CD14-positive monocyte (primary cell): ENCODE measurements around the gene STAP2. TPM values are rescaled to one million over a fixed set of nuclear protein-coding genes. Genes with fewer than 3 reads are reported as not detected.
"Not testable (repeated sequence)": the region's sequence is repeated elsewhere in the genome, so short reads cannot be mapped to it uniquely, and the experiment has no call there.

Source experiments
- DNase-seq, 3 donors: peaks; one replicate each; pipeline ENCODE4 v3.0.0-alpha.2; 2011 to 2022
- H2AFZ ChIP-seq: 2 replicates; pipeline ENCODE4 v1.6.0; 2012; ENCODE audit warnings: mild to moderate bottlenecking, low read depth, low read length, inconsistent platforms; ENCODE audit not compliant: insufficient read depth, poor library complexity, severe bottlenecking
- H3K27ac ChIP-seq, 2 donors: 1 replicate in 1 of 2; 2 replicates in 1 of 2; pipeline ENCODE4 v1.5.1; 2012 to 2013; ENCODE audit warnings: low read length in 2 of 2, control low read depth in 1 of 2, inconsistent platforms in 1 of 2, low read depth in 1 of 2, mild to moderate bottlenecking in 1 of 2
- H3K27me3 ChIP-seq, 2 donors: one replicate each; pipeline versions ENCODE4 v1.6.0 to v1.6.1; 2011 to 2013; ENCODE audit warnings: low read length in 2 of 2; ENCODE audit not compliant: control insufficient read depth in 2 of 2, insufficient read depth in 2 of 2
- H3K36me3 ChIP-seq, 2 donors: replicated peaks in 1 of 2; 1 replicate in 1 of 2; 2 replicates in 1 of 2; pipeline versions ENCODE4 v1.5.1 to v1.6.1; 2012 to 2013; ENCODE audit warnings: low read length in 2 of 2, control low read depth in 1 of 2, inconsistent platforms in 1 of 2, mild to moderate bottlenecking in 1 of 2; ENCODE audit not compliant: insufficient read depth in 2 of 2, control insufficient read depth in 1 of 2
- H3K4me1 ChIP-seq, 2 donors: 1 replicate in 1 of 2; 2 replicates in 1 of 2; pipeline versions ENCODE4 v1.5.1 to v1.6.1; 2012 to 2013; ENCODE audit warnings: low read length in 2 of 2, control low read depth in 1 of 2, inconsistent platforms in 1 of 2, mild to moderate bottlenecking in 1 of 2, moderate library complexity in 1 of 2; ENCODE audit not compliant: insufficient read depth in 2 of 2, control insufficient read depth in 1 of 2
- H3K4me2 ChIP-seq: replicated peaks from 2 replicates; pipeline ENCODE3; 2012; ENCODE audit warnings: low read length, moderate library complexity, mild to moderate bottlenecking; ENCODE audit not compliant: poor library complexity, severe bottlenecking; ENCODE audit errors: extremely low read depth
- H3K4me3 ChIP-seq, 3 experiments: fragments of 200-600 bp in 1 of 3; sonication (generic) in 1 of 3; replicated peaks in 1 of 3; 1 replicate in 2 of 3; 2 replicates in 1 of 3; pipeline ENCODE4 v1.5.1; 2011 to 2013; ENCODE audit warnings: low read length in 3 of 3, mild to moderate bottlenecking in 3 of 3, control low read depth in 2 of 3, low read depth in 2 of 3, inconsistent platforms in 1 of 3, moderate library complexity in 1 of 3
- H3K79me2 ChIP-seq: 2 replicates; pipeline ENCODE4 v1.6.0; 2012; ENCODE audit warnings: mild to moderate bottlenecking, control low read depth, inconsistent platforms, low read length, moderate library complexity; ENCODE audit not compliant: insufficient read depth
- H3K9ac ChIP-seq: 2 replicates; pipeline ENCODE4 v1.6.0; 2017; ENCODE audit warnings: low read length, mild to moderate bottlenecking; ENCODE audit not compliant: insufficient read depth, poor library complexity, severe bottlenecking
- H3K9me3 ChIP-seq, 2 donors: replicated peaks in 1 of 2; 1 replicate in 1 of 2; 2 replicates in 1 of 2; pipeline versions ENCODE4 v1.5.1 to v1.6.1; 2012 to 2013; ENCODE audit warnings: low read length in 2 of 2, control low read depth in 1 of 2; ENCODE audit not compliant: control insufficient read depth in 1 of 2, insufficient read depth in 1 of 2
- H4K20me1 ChIP-seq: 2 replicates; pipeline ENCODE4 v1.6.0; 2012; ENCODE audit warnings: mild to moderate bottlenecking, low read length, control low read depth, moderate library complexity; ENCODE audit not compliant: insufficient read depth
- H3K27ac Mint-ChIP-seq, 7 donors: one replicate each; pipeline ENCODE4 v1.8.0; 2020; ENCODE audit warnings: mild to moderate bottlenecking in 7 of 7, mixed read lengths in 7 of 7, moderate library complexity in 6 of 7, inconsistent platforms in 2 of 7
- H3K27me3 Mint-ChIP-seq, 3 donors: one replicate each; pipeline ENCODE4 v1.8.0; 2021 to 2022; ENCODE audit warnings: low read depth in 3 of 3, mild to moderate bottlenecking in 3 of 3, mixed read lengths in 3 of 3, moderate library complexity in 3 of 3, inconsistent platforms in 1 of 3
- H3K36me3 Mint-ChIP-seq, 2 donors: one replicate each; pipeline ENCODE4 v1.8.0; 2020; ENCODE audit warnings: mixed read lengths in 2 of 2, inconsistent platforms in 1 of 2, mild to moderate bottlenecking in 1 of 2
- H3K4me1 Mint-ChIP-seq: one replicate; pipeline ENCODE4 v1.8.0; 2020; ENCODE audit warnings: mild to moderate bottlenecking, mixed read lengths
- H3K4me3 Mint-ChIP-seq, 2 donors: one replicate each; pipeline ENCODE4 v1.8.0; 2020; ENCODE audit warnings: mild to moderate bottlenecking in 2 of 2, mixed read lengths in 2 of 2, moderate library complexity in 1 of 2
- H3K9me3 Mint-ChIP-seq, 7 donors: one replicate each; pipeline ENCODE4 v1.8.0; 2020 to 2022; ENCODE audit warnings: mixed read lengths in 7 of 7, mild to moderate bottlenecking in 6 of 7, moderate library complexity in 6 of 7, inconsistent platforms in 2 of 7
- CTCF ChIP-seq: fragments of 200-600 bp; IDR thresholded peaks from one replicate; pipeline ENCODE4 v1.8.0; 2022; ENCODE audit warnings: antibody characterized with exemption, mild to moderate bottlenecking
- WGBS: methylation state at CpG from one replicate; pipeline ENCODE4 v1.1.5; 2013; ENCODE audit warnings: missing lambda C conversion rate; ENCODE audit not compliant: insufficient coverage; 5-methylcytosine and 5-hydroxymethylcytosine counted together
- intact Hi-C, 2 donors: fragments of 100-400 bp; cut with micrococcal nuclease; formaldehyde crosslinking; loops; one replicate each; pipeline versions ENCODE4 v1.15.0 to v1.15.1; 2023
- polyA plus RNA-seq, 3 donors: library from polyadenylated mRNA; depleted of rRNA in 1 of 3; unstranded in 2 of 3; stranded (reverse) in 1 of 3; fragments of 300-500 nt in 2 of 3; fragments of >200 nt in 1 of 3; fragmentation: Illumina TruSeq in 2 of 3; gene quantifications; 1 replicate in 2 of 3; 2 replicates in 1 of 3; pipeline ENCODE4 v1.2.3, GENCODE V29; 2012 to 2021

STAP2 gene
- polyA plus RNA-seq, 3 donors, result 0.11 to 0.17 TPM; not detected in 1

GRCh38 chr19:4350111-4350510 is 11.5 kb upstream of the STAP2 start:
- TF ChIP-seq CTCF, result no peak
- intact Hi-C loops, result loop anchor here (5.0 kb wide), 2 partner anchors 83 to 103 kb away; partner anchors contain the start of gene YJU2 (in 1 of the 2)
- H3K9me3 ChIP-seq, result no peaks in the 10 kb centered on the region
- Mint-ChIP-seq H3K27me3 (peaks cover 0 to 6% (median 1%) of the 10 kb centered on the region in 3 donors), H3K27ac (peak overlapping the region in 1 of 7 donors; percentile 21), H3K4me3 (no peak overlapping the region), H3K9me3 (no peaks in the 10 kb centered on the region), H3K36me3 (peaks cover 47 to 71% of the 10 kb centered on the region in 2 donors), H3K4me1 (peaks cover 8% of the 10 kb centered on the region)
- 92% methylated on average over 8 of the region's 8 CpGs for WGBS
- H3K27me3 ChIP-seq, result no peaks in the 10 kb centered on the region
- H3K4me2 ChIP-seq, result no peak overlapping the region
- H4K20me1 ChIP-seq, result peaks cover 5% of the 10 kb centered on the region
- no peak overlapping the region for H3K4me3 ChIP-seq
- no peak for DNase-seq
- H3K36me3 ChIP-seq, result peaks cover 15 to 55% of the 10 kb centered on the region in 2 donors
- no peaks in the 10 kb centered on the region for H3K79me2 ChIP-seq
- no peak overlapping the region for H2AFZ ChIP-seq
- no peak overlapping the region for H3K27ac ChIP-seq
- no peak overlapping the region for H3K9ac ChIP-seq
- no peaks in the 10 kb centered on the region for H3K4me1 ChIP-seq

- peaks cover 9 to 47% of the 10 kb centered on the region in 2 donors for H3K36me3 ChIP-seq
- H3K4me3 Mint-ChIP-seq, H3K4me2 ChIP-seq, H3K79me2 ChIP-seq, DNase-seq, H4K20me1 ChIP-seq, H3K9me3 ChIP-seq, intact Hi-C loops, H3K9ac ChIP-seq, H3K27ac ChIP-seq, H2AFZ ChIP-seq, H3K4me3 ChIP-seq, H3K4me1 ChIP-seq, H3K27me3 ChIP-seq, H3K9me3 Mint-ChIP-seq, H3K27me3 Mint-ChIP-seq: not testable (repeated sequence)
- Mint-ChIP-seq H3K27ac (peak overlapping the region in 1 of 7 donors; percentile 68), H3K4me1 (peaks cover 12% of the 10 kb centered on the region), H3K36me3 (peaks cover 47 to 64% of the 10 kb centered on the region in 2 donors)
- 97% methylated on average over 11 of the region's 16 CpGs for WGBS
Observed at GRCh38 chr19:4349225-4349624, 10.6 kb upstream of the STAP2 start.
